GM18858 (cell line): ENCODE data around the gene PTX3.

ENCODE experiments used
- ATAC-seq: cut with Tn5 transposase; IDR thresholded peaks from one replicate; pipeline ENCODE4 v1.9.1; 2021; ENCODE audit not compliant: unreplicated experiment

The PTX3 gene

GRCh38 chr3:157471064-157471463 is 34.4 kb downstream of the PTX3 start:
- no peak for ATAC-seq

- ATAC-seq, result no peak
Measured at GRCh38 chr3:157472648-157473047, 36.0 kb downstream of the PTX3 start.

GRCh38 chr3:157475921-157476414 is 39.3 kb downstream of the PTX3 start:
- no peak for ATAC-seq

- no peak for ATAC-seq
Measured at GRCh38 chr3:157477441-157477840, 40.8 kb downstream of the PTX3 start.

GRCh38 chr3:157479464-157480243 is 43.0 kb downstream of the PTX3 start:
- ATAC-seq, result no peak

GRCh38 chr3:157487339-157487738 is 50.7 kb downstream of the PTX3 start:
- ATAC-seq, result no peak

- no peak for ATAC-seq
Measured at GRCh38 chr3:157488144-157488543, 51.5 kb downstream of the PTX3 start.

GRCh38 chr3:157491136-157491535 is 54.5 kb downstream of the PTX3 start:
- ATAC-seq, result no peak
